GM23338 (cell line): ENCODE results near the gene PTS. TPM values are rescaled to one million over a fixed set of nuclear protein-coding genes. Genes with fewer than 3 reads are reported as not detected.

Experiments
- ATAC-seq: fragments of 200-7000 bp; cut with Tn5 transposase; 3 replicates; pipeline ENCODE4 v1.9.1; 2020
- DNase-seq: peaks from one replicate; pipeline ENCODE4 v3.0.0-alpha.2; 2015; ENCODE audit warnings: low spot score
- H2AFZ ChIP-seq: fragments of 200-600 bp; sonication (generic); 2 replicates; pipeline ENCODE4 v1.8.0; 2016; ENCODE audit warnings: antibody characterized with exemption, mild to moderate bottlenecking, moderate library complexity
- H3F3A ChIP-seq: fragments of 200-600 bp; sonication (generic); replicated peaks from 2 replicates; pipeline ENCODE4 v1.8.0; 2017; ENCODE audit warnings: antibody characterized with exemption, mixed run types, low read depth
- H3K27ac ChIP-seq: fragments of 200-600 bp; sonication (generic); 2 replicates; pipeline ENCODE4 v1.6.1; 2016; ENCODE audit warnings: low read depth
- H3K27me3 ChIP-seq: fragments of 200-600 bp; sonication (generic); 2 replicates; pipeline ENCODE4 v1.8.0; 2016; ENCODE audit warnings: mild to moderate bottlenecking, mixed run types, moderate library complexity; ENCODE audit not compliant: insufficient read depth
- H3K36me3 ChIP-seq: fragments of 200-600 bp; sonication (generic); 2 replicates; pipeline ENCODE4 v1.8.0; 2016; ENCODE audit warnings: mild to moderate bottlenecking; ENCODE audit not compliant: insufficient read depth
- H3K4me1 ChIP-seq: fragments of 200-600 bp; sonication (generic); 2 replicates; pipeline ENCODE4 v1.8.0; 2016; ENCODE audit warnings: mild to moderate bottlenecking, moderate library complexity; ENCODE audit not compliant: insufficient read depth
- H3K4me2 ChIP-seq: fragments of 200-600 bp; sonication (generic); 2 replicates; pipeline ENCODE4 v1.7.1; 2017; ENCODE audit warnings: mixed run types
- H3K4me3 ChIP-seq: fragments of 200-600 bp; sonication (generic); 2 replicates; pipeline ENCODE4 v1.6.1; 2016; ENCODE audit warnings: mixed run types
- H3K79me2 ChIP-seq: fragments of 200-600 bp; sonication (generic); replicated peaks from 2 replicates; pipeline ENCODE4 v1.8.0; 2017; ENCODE audit warnings: mild to moderate bottlenecking; ENCODE audit not compliant: insufficient read depth
- H3K9me2 ChIP-seq: fragments of 200-600 bp; sonication (generic); 2 replicates; pipeline ENCODE4 v1.8.0; 2017; ENCODE audit not compliant: insufficient read depth
- H4K20me1 ChIP-seq: fragments of 200-600 bp; sonication (generic); replicated peaks from 2 replicates; pipeline ENCODE4 v1.8.0; 2017; ENCODE audit warnings: mild to moderate bottlenecking; ENCODE audit not compliant: insufficient read depth
- H3K27ac Mint-ChIP-seq: 2 replicates; pipeline ENCODE4 v1.8.0; 2020; ENCODE audit warnings: inconsistent platforms, mild to moderate bottlenecking, moderate library complexity, mixed read lengths
- H3K27me3 Mint-ChIP-seq: 3 replicates; pipeline ENCODE4 v1.8.0; 2022; ENCODE audit warnings: low read depth, mild to moderate bottlenecking, moderate library complexity, mixed read lengths, inconsistent platforms; ENCODE audit not compliant: insufficient read depth, poor library complexity
- H3K36me3 Mint-ChIP-seq: 3 replicates; pipeline ENCODE4 v1.8.0; 2021; ENCODE audit warnings: low read depth, mild to moderate bottlenecking, inconsistent platforms, moderate library complexity, mixed read lengths
- H3K4me1 Mint-ChIP-seq: 3 replicates; pipeline ENCODE4 v1.8.0; 2020; ENCODE audit warnings: mild to moderate bottlenecking, inconsistent platforms, mixed read lengths
- H3K4me3 Mint-ChIP-seq: 3 replicates; pipeline ENCODE4 v1.8.0; 2021; ENCODE audit warnings: moderate library complexity, mild to moderate bottlenecking, inconsistent platforms, mixed read lengths
- H3K9me3 Mint-ChIP-seq: 3 replicates; pipeline ENCODE4 v1.8.0; 2020; ENCODE audit warnings: moderate library complexity, mild to moderate bottlenecking, inconsistent platforms, mixed read lengths
- EZH2 ChIP-seq: fragments of 200-600 bp; sonication (generic); IDR thresholded peaks from one replicate; pipeline ENCODE4 v1.8.0; 2017; ENCODE audit warnings: antibody characterized with exemption, mild to moderate bottlenecking, low read depth; ENCODE audit not compliant: unreplicated experiment
- EZH2phosphoT487 ChIP-seq: fragments of 200-600 bp; sonication (generic); IDR thresholded peaks from one replicate; pipeline ENCODE4 v1.8.1; 2018; ENCODE audit warnings: antibody characterized with exemption; ENCODE audit not compliant: unreplicated experiment
- NANOG ChIP-seq: IDR thresholded peaks from 2 replicates; pipeline ENCODE4 v1.6.1; 2016; ENCODE audit warnings: antibody characterized with exemption, borderline replicate concordance
- POLR2AphosphoS5 ChIP-seq: IDR thresholded peaks from 2 replicates; pipeline ENCODE4 v1.6.1; 2016; ENCODE audit warnings: antibody characterized with exemption, low read depth
- STAT1 ChIP-seq: IDR thresholded peaks from one replicate; pipeline ENCODE4 v1.6.1; 2016; ENCODE audit warnings: antibody characterized with exemption; ENCODE audit not compliant: unreplicated experiment
- ZNF114 ChIP-seq: fragments of 250-450 bp; sonication (Bioruptor Pico); IDR thresholded peaks from 2 replicates; pipeline ENCODE4 v1.5.0; 2020; ENCODE audit warnings: mild to moderate bottlenecking, moderate library complexity
- ZNF331 ChIP-seq: fragments of 250-450 bp; sonication (Bioruptor Pico); IDR thresholded peaks from 2 replicates; pipeline ENCODE4 v1.5.0; 2020; ENCODE audit warnings: low read depth, mild to moderate bottlenecking, moderate library complexity
- polyA plus RNA-seq: library from polyadenylated mRNA; unstranded; fragments of >200 nt; fragmentation: Nextera tagmentation; extraction: Ambion mirVana; gene quantifications from 2 replicates; pipeline ENCODE4 v1.2.1, GENCODE V29; 2016
- total RNA-seq: library from RNA; depleted of rRNA; stranded (reverse); fragments of >200 nt; shearing (Covaris generic); gene quantifications from 2 replicates; pipeline ENCODE4 v1.2.3, GENCODE V29; 2014
- TF ChIP-seq, protein P1 (sequence below): fragments of 250-450 bp; sonication (Bioruptor Pico); IDR thresholded peaks from 2 replicates; pipeline ENCODE4 v1.5.0; 2020; ENCODE audit warnings: mild to moderate bottlenecking, moderate library complexity
- TF ChIP-seq, protein P2 (sequence below): IDR thresholded peaks from one replicate; pipeline ENCODE4 v1.6.1; 2018; ENCODE audit warnings: antibody characterized with exemption; ENCODE audit not compliant: unreplicated experiment

PTS gene
- total and polyA plus RNA-seq, 2 experiments from 2014 or later = 19.9 to 85.5 TPM

DNA sequence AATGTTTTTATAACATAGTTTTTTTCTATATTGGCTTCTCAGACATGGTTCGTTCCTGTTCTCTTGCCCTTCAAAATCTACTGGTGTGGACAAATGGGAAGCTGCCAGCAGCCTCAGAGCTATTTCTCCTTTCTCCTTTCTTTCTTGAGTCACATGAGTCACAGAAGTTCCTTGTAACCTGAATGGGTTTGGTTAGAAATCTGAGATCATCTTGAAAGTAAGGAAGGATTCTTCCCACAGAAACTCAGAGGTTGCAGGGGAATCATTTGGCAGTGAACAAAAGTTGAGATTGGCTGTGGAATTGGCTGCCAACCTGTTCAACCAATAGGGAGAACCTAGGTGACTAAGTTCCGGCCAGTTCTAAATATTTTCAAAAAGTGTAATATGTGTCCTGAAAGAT lies 22.0 kb downstream of the PTS start:
- no peaks in the 10 kb centered on the region for H3K4me1 ChIP-seq
- ATAC-seq = no peak
- H3K27ac Mint-ChIP-seq = no peak overlapping the region

DNA sequence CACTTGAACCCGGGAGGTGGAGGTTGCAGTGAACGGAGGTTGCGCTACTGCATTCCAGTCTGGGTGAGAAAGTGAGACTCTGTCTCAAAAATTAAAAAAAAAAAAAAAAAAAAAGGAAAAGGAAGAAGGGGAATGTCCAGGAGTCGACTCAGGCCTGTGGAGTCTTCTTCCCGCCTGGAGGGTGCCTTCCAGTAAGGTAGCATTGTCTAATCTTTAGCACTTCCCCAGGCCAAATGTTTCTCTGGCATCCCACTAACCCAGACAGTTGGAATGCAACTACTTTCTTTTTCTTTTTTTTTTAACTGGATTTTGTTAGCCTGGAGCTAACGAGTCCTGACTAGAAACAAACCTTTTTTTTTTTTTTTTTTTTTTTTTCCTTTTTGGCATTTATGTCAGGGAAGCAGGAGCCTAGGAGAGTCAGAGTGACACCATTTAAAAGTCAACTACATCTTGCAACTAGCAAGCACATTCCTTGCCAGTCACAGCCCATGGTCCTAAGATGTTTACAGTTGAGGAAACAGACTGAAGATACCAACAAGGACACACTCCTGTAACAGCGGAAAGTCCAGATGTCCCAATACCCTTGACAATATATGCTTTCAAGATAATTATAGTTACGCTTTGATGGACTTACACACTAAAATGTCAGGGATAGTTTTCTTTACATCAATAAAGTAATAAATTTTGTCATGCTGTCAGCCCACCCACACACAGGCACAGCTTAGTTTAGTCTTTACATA lies 23.8 kb downstream of the PTS start:
- Histone ChIP-seq H3K4me2 (no peak overlapping the region), H3K27ac (no peak overlapping the region), H2AFZ (no peak overlapping the region), H4K20me1 (no peaks in the 10 kb centered on the region), H3K4me1 (no peaks in the 10 kb centered on the region), H3K9me2 (no peaks in the 10 kb centered on the region), H3K27me3 (no peaks in the 10 kb centered on the region), H3K4me3 (no peak overlapping the region), H3K36me3 (no peaks in the 10 kb centered on the region), H3F3A (no peaks in the 10 kb centered on the region), H3K79me2 (no peaks in the 10 kb centered on the region)
- Mint-ChIP-seq H3K4me1 (no peaks in the 10 kb centered on the region), H3K27me3 (no peaks in the 10 kb centered on the region), H3K27ac (no peak overlapping the region), H3K4me3 (no peak overlapping the region), H3K36me3 (no peaks in the 10 kb centered on the region), H3K9me3 (peaks cover 3% of the 10 kb centered on the region; the same call in 1 of the 3 replicates)
- DNase-seq (no peak), ATAC-seq (no peak)
- TF ChIP-seq, protein P1, sequence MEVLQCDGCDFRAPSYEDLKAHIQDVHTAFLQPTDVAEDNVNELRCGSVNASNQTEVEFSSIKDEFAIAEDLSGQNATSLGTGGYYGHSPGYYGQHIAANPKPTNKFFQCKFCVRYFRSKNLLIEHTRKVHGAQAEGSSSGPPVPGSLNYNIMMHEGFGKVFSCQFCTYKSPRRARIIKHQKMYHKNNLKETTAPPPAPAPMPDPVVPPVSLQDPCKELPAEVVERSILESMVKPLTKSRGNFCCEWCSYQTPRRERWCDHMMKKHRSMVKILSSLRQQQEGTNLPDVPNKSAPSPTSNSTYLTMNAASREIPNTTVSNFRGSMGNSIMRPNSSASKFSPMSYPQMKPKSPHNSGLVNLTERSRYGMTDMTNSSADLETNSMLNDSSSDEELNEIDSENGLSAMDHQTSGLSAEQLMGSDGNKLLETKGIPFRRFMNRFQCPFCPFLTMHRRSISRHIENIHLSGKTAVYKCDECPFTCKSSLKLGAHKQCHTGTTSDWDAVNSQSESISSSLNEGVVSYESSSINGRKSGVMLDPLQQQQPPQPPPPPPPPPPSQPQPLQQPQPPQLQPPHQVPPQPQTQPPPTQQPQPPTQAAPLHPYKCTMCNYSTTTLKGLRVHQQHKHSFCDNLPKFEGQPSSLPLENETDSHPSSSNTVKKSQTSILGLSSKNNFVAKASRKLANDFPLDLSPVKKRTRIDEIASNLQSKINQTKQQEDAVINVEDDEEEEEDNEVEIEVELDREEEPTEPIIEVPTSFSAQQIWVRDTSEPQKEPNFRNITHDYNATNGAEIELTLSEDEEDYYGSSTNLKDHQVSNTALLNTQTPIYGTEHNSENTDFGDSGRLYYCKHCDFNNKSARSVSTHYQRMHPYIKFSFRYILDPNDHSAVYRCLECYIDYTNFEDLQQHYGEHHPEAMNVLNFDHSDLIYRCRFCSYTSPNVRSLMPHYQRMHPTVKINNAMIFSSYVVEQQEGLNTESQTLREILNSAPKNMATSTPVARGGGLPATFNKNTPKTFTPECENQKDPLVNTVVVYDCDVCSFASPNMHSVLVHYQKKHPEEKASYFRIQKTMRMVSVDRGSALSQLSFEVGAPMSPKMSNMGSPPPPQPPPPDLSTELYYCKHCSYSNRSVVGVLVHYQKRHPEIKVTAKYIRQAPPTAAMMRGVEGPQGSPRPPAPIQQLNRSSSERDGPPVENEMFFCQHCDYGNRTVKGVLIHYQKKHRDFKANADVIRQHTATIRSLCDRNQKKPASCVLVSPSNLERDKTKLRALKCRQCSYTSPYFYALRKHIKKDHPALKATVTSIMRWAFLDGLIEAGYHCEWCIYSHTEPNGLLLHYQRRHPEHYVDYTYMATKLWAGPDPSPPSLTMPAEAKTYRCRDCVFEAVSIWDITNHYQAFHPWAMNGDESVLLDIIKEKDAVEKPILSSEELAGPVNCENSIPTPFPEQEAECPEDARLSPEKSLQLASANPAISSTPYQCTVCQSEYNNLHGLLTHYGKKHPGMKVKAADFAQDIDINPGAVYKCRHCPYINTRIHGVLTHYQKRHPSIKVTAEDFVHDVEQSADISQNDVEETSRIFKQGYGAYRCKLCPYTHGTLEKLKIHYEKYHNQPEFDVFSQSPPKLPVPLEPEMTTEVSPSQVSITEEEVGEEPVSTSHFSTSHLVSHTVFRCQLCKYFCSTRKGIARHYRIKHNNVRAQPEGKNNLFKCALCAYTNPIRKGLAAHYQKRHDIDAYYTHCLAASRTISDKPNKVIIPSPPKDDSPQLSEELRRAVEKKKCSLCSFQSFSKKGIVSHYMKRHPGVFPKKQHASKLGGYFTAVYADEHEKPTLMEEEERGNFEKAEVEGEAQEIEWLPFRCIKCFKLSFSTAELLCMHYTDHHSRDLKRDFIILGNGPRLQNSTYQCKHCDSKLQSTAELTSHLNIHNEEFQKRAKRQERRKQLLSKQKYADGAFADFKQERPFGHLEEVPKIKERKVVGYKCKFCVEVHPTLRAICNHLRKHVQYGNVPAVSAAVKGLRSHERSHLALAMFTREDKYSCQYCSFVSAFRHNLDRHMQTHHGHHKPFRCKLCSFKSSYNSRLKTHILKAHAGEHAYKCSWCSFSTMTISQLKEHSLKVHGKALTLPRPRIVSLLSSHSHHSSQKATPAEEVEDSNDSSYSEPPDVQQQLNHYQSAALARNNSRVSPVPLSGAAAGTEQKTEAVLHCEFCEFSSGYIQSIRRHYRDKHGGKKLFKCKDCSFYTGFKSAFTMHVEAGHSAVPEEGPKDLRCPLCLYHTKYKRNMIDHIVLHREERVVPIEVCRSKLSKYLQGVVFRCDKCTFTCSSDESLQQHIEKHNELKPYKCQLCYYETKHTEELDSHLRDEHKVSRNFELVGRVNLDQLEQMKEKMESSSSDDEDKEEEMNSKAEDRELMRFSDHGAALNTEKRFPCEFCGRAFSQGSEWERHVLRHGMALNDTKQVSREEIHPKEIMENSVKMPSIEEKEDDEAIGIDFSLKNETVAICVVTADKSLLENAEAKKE (CRISPR knock-in tag) = no peak
- TF ChIP-seq NANOG = no peak
- no peak for TF ChIP-seq STAT1
- TF ChIP-seq ZNF114 (CRISPR knock-in tag) = no peak
- no peak for TF ChIP-seq ZNF331 (CRISPR knock-in tag)

More for the DNA sequence above, 22.0 kb downstream of the PTS start:
- no peaks in the 10 kb centered on the region for H3K4me1 Mint-ChIP-seq
- no peak overlapping the region for H2AFZ ChIP-seq
- H3K27me3 ChIP-seq = no peaks in the 10 kb centered on the region
- peaks cover 9% of the 10 kb centered on the region; the same call in 2 of the 3 replicates for H3K36me3 Mint-ChIP-seq
- no peaks in the 10 kb centered on the region for H3K9me2 ChIP-seq
- no peaks in the 10 kb centered on the region for H3K36me3 ChIP-seq
- no peak overlapping the region for H3K4me3 Mint-ChIP-seq
- H3K27me3 Mint-ChIP-seq = no peaks in the 10 kb centered on the region
- no peak overlapping the region for H3K27ac ChIP-seq
- H3F3A ChIP-seq = no peaks in the 10 kb centered on the region
- H4K20me1 ChIP-seq = no peaks in the 10 kb centered on the region
- H3K4me2 ChIP-seq = no peak overlapping the region
- DNase-seq = no peak
- no peaks in the 10 kb centered on the region for H3K79me2 ChIP-seq
- H3K4me3 ChIP-seq = no peak overlapping the region
- peaks cover 9% of the 10 kb centered on the region; the same call in 2 of the 3 replicates for H3K9me3 Mint-ChIP-seq
- TF ChIP-seq POLR2AphosphoS5 (no peak), EZH2 (no peak), ZNF114 (CRISPR knock-in tag) (no peak), EZH2phosphoT487 (no peak)
- TF ChIP-seq, protein P2, sequence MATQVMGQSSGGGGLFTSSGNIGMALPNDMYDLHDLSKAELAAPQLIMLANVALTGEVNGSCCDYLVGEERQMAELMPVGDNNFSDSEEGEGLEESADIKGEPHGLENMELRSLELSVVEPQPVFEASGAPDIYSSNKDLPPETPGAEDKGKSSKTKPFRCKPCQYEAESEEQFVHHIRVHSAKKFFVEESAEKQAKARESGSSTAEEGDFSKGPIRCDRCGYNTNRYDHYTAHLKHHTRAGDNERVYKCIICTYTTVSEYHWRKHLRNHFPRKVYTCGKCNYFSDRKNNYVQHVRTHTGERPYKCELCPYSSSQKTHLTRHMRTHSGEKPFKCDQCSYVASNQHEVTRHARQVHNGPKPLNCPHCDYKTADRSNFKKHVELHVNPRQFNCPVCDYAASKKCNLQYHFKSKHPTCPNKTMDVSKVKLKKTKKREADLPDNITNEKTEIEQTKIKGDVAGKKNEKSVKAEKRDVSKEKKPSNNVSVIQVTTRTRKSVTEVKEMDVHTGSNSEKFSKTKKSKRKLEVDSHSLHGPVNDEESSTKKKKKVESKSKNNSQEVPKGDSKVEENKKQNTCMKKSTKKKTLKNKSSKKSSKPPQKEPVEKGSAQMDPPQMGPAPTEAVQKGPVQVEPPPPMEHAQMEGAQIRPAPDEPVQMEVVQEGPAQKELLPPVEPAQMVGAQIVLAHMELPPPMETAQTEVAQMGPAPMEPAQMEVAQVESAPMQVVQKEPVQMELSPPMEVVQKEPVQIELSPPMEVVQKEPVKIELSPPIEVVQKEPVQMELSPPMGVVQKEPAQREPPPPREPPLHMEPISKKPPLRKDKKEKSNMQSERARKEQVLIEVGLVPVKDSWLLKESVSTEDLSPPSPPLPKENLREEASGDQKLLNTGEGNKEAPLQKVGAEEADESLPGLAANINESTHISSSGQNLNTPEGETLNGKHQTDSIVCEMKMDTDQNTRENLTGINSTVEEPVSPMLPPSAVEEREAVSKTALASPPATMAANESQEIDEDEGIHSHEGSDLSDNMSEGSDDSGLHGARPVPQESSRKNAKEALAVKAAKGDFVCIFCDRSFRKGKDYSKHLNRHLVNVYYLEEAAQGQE = no peak
